PC-9 (cell line): ENCODE results near the gene UBE2D1. TPM values are rescaled to one million over a fixed set of nuclear protein-coding genes. Genes with fewer than 3 reads are reported as not detected.

Experiments used
- BruUV-seq: library from RNA; stranded (reverse); fragments of 400-500 nt; replicated peaks from 2 replicates; lab custom pipeline; 2021; lab: Mats Ljungman, UMichigan
- CTCF ChIA-PET: fragments of 300-600 bp; sonication (Branson Sonifier 250); formaldehyde crosslinking; loops from one replicate; lab custom pipeline; 2022; ENCODE audit warnings: antibody characterized with exemption; lab: Charles Lee
- POLR2A ChIA-PET: fragments of 300-600 bp; sonication (Branson Sonifier 250); formaldehyde crosslinking; loops from one replicate; lab custom pipeline; 2022; ENCODE audit warnings: antibody characterized with exemption; ENCODE audit not compliant: unreplicated experiment; lab: Charles Lee
- DNase-seq, 2 experiments: peaks; one replicate each; pipeline versions ENCODE4 v3.0.0 to v3.0.0-alpha.2; 2015 to 2022; ENCODE audit warnings: mixed read lengths in 1 of 2
- H2AFZ ChIP-seq: fragments of 200-600 bp; sonication (generic); 2 replicates; pipeline ENCODE4 v1.8.1; 2017; ENCODE audit warnings: antibody characterized with exemption
- H3F3A ChIP-seq: fragments of 200-600 bp; sonication (generic); 2 replicates; pipeline ENCODE4 v1.8.1; 2017; ENCODE audit warnings: antibody characterized with exemption, mild to moderate bottlenecking, low read depth; ENCODE audit not compliant: insufficient read depth
- H3K27ac ChIP-seq: fragments of 200-600 bp; sonication (generic); 2 replicates; pipeline ENCODE4 v1.6.1; 2016; ENCODE audit warnings: mixed run types
- H3K27me3 ChIP-seq: fragments of 200-600 bp; sonication (generic); 2 replicates; pipeline ENCODE4 v1.6.1; 2016; ENCODE audit warnings: low read depth, mixed run types; ENCODE audit not compliant: insufficient read depth
- H3K36me3 ChIP-seq: fragments of 200-600 bp; sonication (generic); 2 replicates; pipeline ENCODE4 v1.6.1; 2016; ENCODE audit warnings: low read depth, mixed run types
- H3K4me1 ChIP-seq: fragments of 200-600 bp; sonication (generic); replicated peaks from 2 replicates; pipeline ENCODE4 v1.6.1; 2016; ENCODE audit warnings: mixed run types; ENCODE audit not compliant: insufficient read depth
- H3K4me2 ChIP-seq: fragments of 200-600 bp; sonication (generic); 2 replicates; pipeline ENCODE4 v1.6.1; 2017; ENCODE audit warnings: mixed run types
- H3K4me3 ChIP-seq: fragments of 200-600 bp; sonication (generic); 2 replicates; pipeline ENCODE4 v1.6.1; 2016; ENCODE audit warnings: mixed run types
- H3K79me2 ChIP-seq: fragments of 200-600 bp; sonication (generic); 2 replicates; pipeline ENCODE4 v1.6.1; 2017; ENCODE audit warnings: low read depth, mixed run types
- H3K9me2 ChIP-seq: fragments of 200-600 bp; sonication (generic); 2 replicates; pipeline ENCODE4 v1.8.1; 2017; ENCODE audit warnings: mild to moderate bottlenecking; ENCODE audit not compliant: insufficient read depth
- H3K9me3 ChIP-seq: fragments of 200-600 bp; sonication (generic); 2 replicates; pipeline ENCODE4 v1.8.1; 2016; ENCODE audit warnings: low read depth; ENCODE audit not compliant: insufficient read depth
- H4K20me1 ChIP-seq: fragments of 200-600 bp; sonication (generic); 2 replicates; pipeline ENCODE4 v1.8.1; 2017; ENCODE audit not compliant: insufficient read depth
- EZH2 ChIP-seq: fragments of 200-600 bp; sonication (generic); IDR thresholded peaks from 2 replicates; pipeline ENCODE4 v1.8.0; 2017; ENCODE audit warnings: antibody characterized with exemption, low read depth
- intact Hi-C: fragments of 100-400 bp; cut with micrococcal nuclease; formaldehyde crosslinking; loops from one replicate; pipeline ENCODE4 v1.10.0; 2022; ENCODE audit not compliant: unreplicated experiment
- total RNA-seq: library from RNA; stranded (reverse); gene quantifications from 2 replicates; pipeline ENCODE4 v1.2.3, GENCODE V29; 2021
- TF ChIP-seq, protein P1 (sequence below): fragments of 200-600 bp; sonication (generic); conservative IDR thresholded peaks from 2 replicates; pipeline ENCODE4 v1.6.1; 2017; ENCODE audit warnings: mixed run types, antibody characterized with exemption, mild to moderate bottlenecking, moderate library complexity

UBE2D1 gene
- total RNA-seq, 1 experiment from 2014 or later: 24.0 TPM

DNA sequence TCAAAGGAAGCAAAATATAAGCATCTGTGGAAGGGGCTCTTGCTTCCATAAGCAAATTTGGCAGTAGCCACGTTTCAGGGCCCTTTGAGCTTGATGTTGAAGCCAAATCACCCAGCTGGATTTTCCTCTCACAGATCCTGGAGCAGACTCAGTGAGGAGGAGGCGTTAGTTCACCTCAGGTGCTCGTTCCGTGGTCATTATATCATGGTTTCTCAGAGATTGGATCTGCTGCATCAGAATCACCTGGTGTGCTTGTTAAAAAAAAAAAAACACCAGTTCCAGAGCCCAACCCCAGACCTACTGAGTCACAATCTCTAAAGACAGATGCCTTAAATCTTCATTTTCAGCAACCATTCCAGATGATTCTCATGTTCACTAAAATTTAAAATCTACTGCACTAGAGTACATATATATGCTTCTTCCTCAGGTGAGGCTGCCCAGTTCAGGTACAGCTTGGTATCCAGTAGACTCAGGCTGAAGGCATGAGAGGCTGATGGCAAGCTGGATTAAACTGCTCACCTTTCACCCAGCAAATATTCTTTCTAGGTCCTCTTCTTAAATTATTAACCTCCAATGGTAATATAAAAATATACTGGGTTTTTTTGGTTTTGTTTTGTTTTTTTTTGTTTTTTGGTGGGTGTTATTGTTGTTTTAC lies 75.3 kb downstream of the UBE2D1 start:
- intact Hi-C loops: loop anchor here (5.0 to 10.0 kb wide), 2 partner anchors 235 to 1212 kb away; no protein-coding TSS in a partner anchor
- Histone ChIP-seq H3K4me3 (no peak overlapping the region), H3F3A (no peaks in the 10 kb centered on the region), H3K4me2 (no peak overlapping the region), H2AFZ (no peak overlapping the region), H3K27me3 (no peaks in the 10 kb centered on the region), H3K27ac (no peak overlapping the region), H3K79me2 (no peaks in the 10 kb centered on the region), H3K36me3 (no peaks in the 10 kb centered on the region), H3K9me3 (no peaks in the 10 kb centered on the region), H3K4me1 (no peaks in the 10 kb centered on the region), H3K9me2 (no peaks in the 10 kb centered on the region), H4K20me1 (no peaks in the 10 kb centered on the region)
- TF ChIP-seq, protein P1, sequence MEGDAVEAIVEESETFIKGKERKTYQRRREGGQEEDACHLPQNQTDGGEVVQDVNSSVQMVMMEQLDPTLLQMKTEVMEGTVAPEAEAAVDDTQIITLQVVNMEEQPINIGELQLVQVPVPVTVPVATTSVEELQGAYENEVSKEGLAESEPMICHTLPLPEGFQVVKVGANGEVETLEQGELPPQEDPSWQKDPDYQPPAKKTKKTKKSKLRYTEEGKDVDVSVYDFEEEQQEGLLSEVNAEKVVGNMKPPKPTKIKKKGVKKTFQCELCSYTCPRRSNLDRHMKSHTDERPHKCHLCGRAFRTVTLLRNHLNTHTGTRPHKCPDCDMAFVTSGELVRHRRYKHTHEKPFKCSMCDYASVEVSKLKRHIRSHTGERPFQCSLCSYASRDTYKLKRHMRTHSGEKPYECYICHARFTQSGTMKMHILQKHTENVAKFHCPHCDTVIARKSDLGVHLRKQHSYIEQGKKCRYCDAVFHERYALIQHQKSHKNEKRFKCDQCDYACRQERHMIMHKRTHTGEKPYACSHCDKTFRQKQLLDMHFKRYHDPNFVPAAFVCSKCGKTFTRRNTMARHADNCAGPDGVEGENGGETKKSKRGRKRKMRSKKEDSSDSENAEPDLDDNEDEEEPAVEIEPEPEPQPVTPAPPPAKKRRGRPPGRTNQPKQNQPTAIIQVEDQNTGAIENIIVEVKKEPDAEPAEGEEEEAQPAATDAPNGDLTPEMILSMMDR: no peak
- TF ChIP-seq EZH2: no peak
- no TSS peak for BruUV-seq
- ChIA-PET CTCF (no interaction called here), POLR2A (no interaction called here)
- DNase-seq: no peak

DNA sequence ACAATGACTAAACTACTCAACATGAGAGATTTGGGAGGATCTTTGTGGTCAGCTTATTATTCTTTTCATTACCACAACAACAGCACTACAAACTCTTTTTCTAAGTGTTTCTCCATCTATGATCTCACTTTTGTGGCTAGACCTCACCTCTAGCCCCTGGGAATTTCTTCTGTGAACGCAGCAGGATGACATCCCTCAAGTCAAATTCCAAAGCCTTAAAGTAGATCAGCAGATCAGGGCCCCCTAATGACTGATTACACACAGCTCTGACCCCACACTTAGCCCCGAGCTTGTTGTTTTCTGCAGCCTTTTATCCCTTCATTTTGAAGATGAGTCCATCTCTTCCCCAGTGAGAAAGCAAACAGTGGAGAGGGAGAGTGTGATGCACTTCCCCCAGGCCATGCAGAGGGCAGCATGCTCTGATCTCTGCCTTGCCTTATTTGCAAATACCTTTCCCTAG lies 77.7 kb downstream of the UBE2D1 start:
- no peaks in the 10 kb centered on the region for H3K4me1 ChIP-seq
- no peaks in the 10 kb centered on the region for H3K36me3 ChIP-seq
- ChIA-PET CTCF (no interaction called here), POLR2A (no interaction called here)
- H3K9me3 ChIP-seq: 0 out of 2 replicates have a peak, but pooled peaks cover 3% of the 10 kb centered on the region
- H3K79me2 ChIP-seq: no peaks in the 10 kb centered on the region
- H2AFZ ChIP-seq: no peak overlapping the region
- no peaks in the 10 kb centered on the region for H3F3A ChIP-seq
- no peak overlapping the region for H3K4me2 ChIP-seq
- H3K27me3 ChIP-seq: no peaks in the 10 kb centered on the region
- intact Hi-C loops: loop anchor here (5.0 to 10.0 kb wide), 2 partner anchors 232 to 1210 kb away; no protein-coding TSS in a partner anchor
- H3K9me2 ChIP-seq: no peaks in the 10 kb centered on the region
- BruUV-seq: no TSS peak
- no peak overlapping the region for H3K27ac ChIP-seq
- TF ChIP-seq EZH2: no peak
- TF ChIP-seq, protein P1: no peak
- peak in 1 of 2 experiments; percentile 55 for DNase-seq
- H3K4me3 ChIP-seq: no peak overlapping the region
- H4K20me1 ChIP-seq: no peaks in the 10 kb centered on the region

DNA sequence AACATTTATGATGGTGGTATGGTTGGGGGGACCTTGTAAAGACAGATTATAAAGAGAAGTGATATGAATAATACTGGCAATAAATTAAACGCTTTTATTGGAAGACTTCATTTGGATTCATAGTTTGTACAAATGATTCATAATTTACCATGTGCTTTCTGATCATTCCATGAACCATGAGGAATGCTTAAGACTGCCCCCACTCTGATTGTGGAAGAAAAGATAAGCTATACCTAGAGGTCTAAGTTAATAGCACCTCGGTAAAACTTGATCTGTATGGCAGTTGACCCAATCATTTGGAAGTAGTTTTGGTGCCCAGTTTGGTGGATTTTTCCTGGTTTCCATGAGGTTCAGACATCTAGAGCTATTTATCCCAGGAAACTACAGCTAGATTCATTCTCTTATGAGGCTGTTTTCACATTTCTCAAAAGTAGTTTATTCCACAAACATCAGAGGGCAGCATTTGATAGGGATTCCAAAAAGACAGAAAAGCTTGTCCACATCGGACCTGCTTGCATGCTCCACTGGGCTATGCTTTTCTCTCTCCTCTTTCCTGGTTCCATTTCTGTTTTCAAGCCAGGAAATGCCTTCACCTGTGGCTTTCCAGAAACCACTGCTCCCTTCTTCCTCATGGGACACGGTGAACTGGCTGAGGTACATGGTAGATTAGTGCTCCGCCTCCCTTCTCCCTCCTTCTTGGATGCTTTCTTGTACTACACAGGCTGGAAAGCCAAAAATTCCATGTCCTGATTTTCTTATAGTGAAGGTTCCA lies 79.7 kb downstream of the UBE2D1 start:
- Histone ChIP-seq H3K79me2 (no peaks in the 10 kb centered on the region), H4K20me1 (no peaks in the 10 kb centered on the region), H3K36me3 (no peaks in the 10 kb centered on the region), H3K9me2 (no peaks in the 10 kb centered on the region), H3K9me3 (0 out of 2 replicates have a peak, but pooled peaks cover 3% of the 10 kb centered on the region), H3K27ac (no peak overlapping the region), H3F3A (no peaks in the 10 kb centered on the region), H3K4me3 (no peak overlapping the region), H3K4me2 (no peak overlapping the region), H3K27me3 (no peaks in the 10 kb centered on the region), H3K4me1 (no peaks in the 10 kb centered on the region), H2AFZ (no peak overlapping the region)
- CTCF ChIA-PET: interaction anchor here (0.7 to 1.0 kb wide), 2 partner anchors 109 to 117 kb away, joined by 4 to 9 read pairs; no protein-coding TSS in a partner anchor
- BruUV-seq: no TSS peak
- no peak for TF ChIP-seq EZH2
- TF ChIP-seq, protein P1: peak; percentile 68
- peak in 1 of 2 experiments; percentile 39 for DNase-seq
- intact Hi-C loops: loop anchor here (5.0 to 10.0 kb wide), 2 partner anchors 230 to 1208 kb away; no protein-coding TSS in a partner anchor
- POLR2A ChIA-PET: no interaction called here
